H9 (cell line): ENCODE results near the gene TLDC2. TPM values are rescaled to one million over a fixed set of nuclear protein-coding genes. Genes with fewer than 3 reads are reported as not detected.
"Not testable (repeated sequence)": the region's sequence is repeated elsewhere in the genome, so short reads cannot be mapped to it uniquely, and the experiment has no call there.

Experiments used
- DNase-seq: peaks from one replicate; pipeline ENCODE4 v3.0.0-alpha.2; 2017
- H2AFZ ChIP-seq: one replicate; pipeline ENCODE4 v1.6.1; 2013; ENCODE audit warnings: mild to moderate bottlenecking, low read length, control low read depth, moderate library complexity
- H2AK5ac ChIP-seq: 2 replicates; pipeline ENCODE4 v1.6.1; 2013; ENCODE audit warnings: low read length, control low read depth, mixed read lengths; ENCODE audit not compliant: insufficient read length
- H2BK120ac ChIP-seq: one replicate; pipeline ENCODE4 v1.6.1; 2013; ENCODE audit warnings: low read depth, mild to moderate bottlenecking, low read length, control low read depth, inconsistent platforms; ENCODE audit not compliant: poor library complexity, severe bottlenecking
- H2BK12ac ChIP-seq: 2 replicates; pipeline ENCODE4 v1.6.1; 2013; ENCODE audit warnings: low read length, control low read depth, mixed read lengths, low read depth; ENCODE audit not compliant: insufficient read length
- H2BK15ac ChIP-seq: 2 replicates; pipeline ENCODE4 v1.6.1; 2013; ENCODE audit warnings: low read depth, low read length, control low read depth
- H2BK20ac ChIP-seq: one replicate; pipeline ENCODE4 v1.6.1; 2013; ENCODE audit warnings: low read depth, mild to moderate bottlenecking, low read length, control low read depth, inconsistent platforms; ENCODE audit not compliant: poor library complexity, severe bottlenecking
- H2BK5ac ChIP-seq: 2 replicates; pipeline ENCODE4 v1.6.1; 2013; ENCODE audit warnings: low read length, control low read depth, mixed read lengths; ENCODE audit not compliant: insufficient read length
- H3K14ac ChIP-seq: 2 replicates; pipeline ENCODE4 v1.6.1; 2013; ENCODE audit warnings: low read length, control low read depth; ENCODE audit not compliant: insufficient read depth
- H3K18ac ChIP-seq: 2 replicates; pipeline ENCODE4 v1.6.1; 2013; ENCODE audit warnings: low read depth, mild to moderate bottlenecking, mixed read lengths, low read length, control low read depth; ENCODE audit not compliant: insufficient read length
- H3K23ac ChIP-seq: 2 replicates; pipeline ENCODE4 v1.6.1; 2013; ENCODE audit warnings: low read length, control low read depth, mixed read lengths, low read depth; ENCODE audit not compliant: insufficient read length
- H3K23me2 ChIP-seq: 2 replicates; pipeline ENCODE4 v1.6.1; 2013; ENCODE audit warnings: low read depth, mild to moderate bottlenecking, mixed read lengths, low read length, control low read depth; ENCODE audit not compliant: insufficient read length, poor library complexity, severe bottlenecking
- H3K27ac ChIP-seq: 2 replicates; pipeline ENCODE4 v1.5.1; 2013; ENCODE audit warnings: low read length, control low read depth, mixed read lengths, low read depth; ENCODE audit not compliant: insufficient read length
- H3K27me3 ChIP-seq: 2 replicates; pipeline ENCODE4 v1.6.1; 2013; ENCODE audit warnings: low read length, control low read depth, inconsistent platforms; ENCODE audit not compliant: insufficient read depth
- H3K4ac ChIP-seq: 2 replicates; pipeline ENCODE4 v1.6.1; 2013; ENCODE audit warnings: low read depth, mild to moderate bottlenecking, control low read depth, inconsistent platforms, low read length, moderate library complexity
- H3K4me1 ChIP-seq: 2 replicates; pipeline ENCODE4 v1.6.1; 2013; ENCODE audit warnings: low read length, control low read depth, inconsistent platforms; ENCODE audit not compliant: insufficient read depth
- H3K4me2 ChIP-seq: 2 replicates; pipeline ENCODE4 v1.6.1; 2013; ENCODE audit warnings: low read length, control low read depth, mixed read lengths; ENCODE audit not compliant: insufficient read length, insufficient read depth
- H3K56ac ChIP-seq: 2 replicates; pipeline ENCODE4 v1.6.1; 2013; ENCODE audit warnings: low read depth, mild to moderate bottlenecking, mixed read lengths, low read length, control low read depth; ENCODE audit not compliant: insufficient read length
- H3K79me1 ChIP-seq: 2 replicates; pipeline ENCODE4 v1.6.1; 2013; ENCODE audit warnings: low read depth, mild to moderate bottlenecking, moderate library complexity, low read length, control low read depth, inconsistent platforms; ENCODE audit not compliant: insufficient read depth, poor library complexity, severe bottlenecking
- H3K79me2 ChIP-seq: 2 replicates; pipeline ENCODE4 v1.6.1; 2013; ENCODE audit warnings: low read length, control low read depth, inconsistent platforms; ENCODE audit not compliant: insufficient read depth
- H3K9ac ChIP-seq: 2 replicates; pipeline ENCODE4 v1.6.1; 2013; ENCODE audit warnings: low read length, control low read depth, mixed read lengths; ENCODE audit not compliant: insufficient read length; ENCODE audit errors: extremely low read depth
- H3K9me3 ChIP-seq: one replicate; pipeline ENCODE4 v1.6.1; 2013; ENCODE audit warnings: low read depth, low read length, inconsistent platforms; ENCODE audit not compliant: control insufficient read depth
- H3T11ph ChIP-seq: one replicate; pipeline ENCODE4 v1.6.1; 2013; ENCODE audit warnings: mild to moderate bottlenecking, low read length, control low read depth, inconsistent platforms
- H4K20me1 ChIP-seq: one replicate; pipeline ENCODE4 v1.6.1; 2013; ENCODE audit not compliant: control insufficient read depth, insufficient read length, insufficient read depth
- H4K5ac ChIP-seq: 2 replicates; pipeline ENCODE4 v1.6.1; 2013; ENCODE audit warnings: low read depth, mild to moderate bottlenecking, mixed read lengths, low read length, control low read depth; ENCODE audit not compliant: insufficient read length
- H4K8ac ChIP-seq: replicated peaks from 2 replicates; pipeline ENCODE4 v1.6.1; 2013; ENCODE audit warnings: low read length, control low read depth, mixed read lengths, low read depth; ENCODE audit not compliant: insufficient read length
- H4K91ac ChIP-seq: 2 replicates; pipeline ENCODE4 v1.6.1; 2013; ENCODE audit warnings: low read depth, mild to moderate bottlenecking, moderate library complexity, mixed read lengths, low read length, control low read depth; ENCODE audit not compliant: insufficient read length
- H3K27ac Mint-ChIP-seq, 3 experiments: 2 replicates in 2 of 3; 3 replicates in 1 of 3; pipeline ENCODE4 v1.8.0; 2020 to 2021; ENCODE audit warnings: mixed read lengths in 3 of 3, mild to moderate bottlenecking in 1 of 3, moderate library complexity in 1 of 3
- H3K27me3 Mint-ChIP-seq: 2 replicates; pipeline ENCODE4 v1.8.0; 2021; ENCODE audit warnings: low read depth, mild to moderate bottlenecking, moderate library complexity, mixed read lengths
- H3K36me3 Mint-ChIP-seq, 3 experiments: 2 replicates in 2 of 3; 3 replicates in 1 of 3; pipeline ENCODE4 v1.8.0; 2020 to 2021; ENCODE audit warnings: low read depth in 3 of 3, mixed read lengths in 3 of 3; ENCODE audit not compliant: insufficient read depth in 1 of 3
- H3K4me1 Mint-ChIP-seq, 2 experiments: 2 replicates each; pipeline ENCODE4 v1.8.0; 2020; ENCODE audit warnings: mixed read lengths in 2 of 2
- H3K4me3 Mint-ChIP-seq, 2 experiments: 2 replicates in 1 of 2; 3 replicates in 1 of 2; pipeline ENCODE4 v1.8.0; 2020 to 2021; ENCODE audit warnings: mild to moderate bottlenecking in 2 of 2, mixed read lengths in 2 of 2, moderate library complexity in 1 of 2
- H3K9me3 Mint-ChIP-seq, 2 experiments: 2 replicates in 1 of 2; 3 replicates in 1 of 2; pipeline ENCODE4 v1.8.0; 2020; ENCODE audit warnings: mild to moderate bottlenecking in 2 of 2, mixed read lengths in 2 of 2, moderate library complexity in 1 of 2
- CTCF ChIP-seq: fragments of 200-600 bp; sonication (generic); conservative IDR thresholded peaks from 3 replicates; pipeline ENCODE4 v1.8.0; 2021; ENCODE audit warnings: antibody characterized with exemption, mild to moderate bottlenecking
- WGBS: extraction: QIAGEN DNeasy Blood & Tissue Kit; methylation state at CpG from one replicate; pipeline ENCODE4 v1.1.7; 2013; ENCODE audit warnings: missing lambda C conversion rate, low lambda C conversion rate, mixed read lengths; ENCODE audit not compliant: insufficient read length; ENCODE audit errors: extremely low coverage; 5-methylcytosine and 5-hydroxymethylcytosine counted together
- total RNA-seq: library from RNA; stranded (reverse); gene quantifications from 2 replicates; pipeline ENCODE4 v1.2.1, GENCODE V29; 2021

The TLDC2 gene
- total RNA-seq, 1 experiment from 2014 or later = 0.11 TPM

DNA sequence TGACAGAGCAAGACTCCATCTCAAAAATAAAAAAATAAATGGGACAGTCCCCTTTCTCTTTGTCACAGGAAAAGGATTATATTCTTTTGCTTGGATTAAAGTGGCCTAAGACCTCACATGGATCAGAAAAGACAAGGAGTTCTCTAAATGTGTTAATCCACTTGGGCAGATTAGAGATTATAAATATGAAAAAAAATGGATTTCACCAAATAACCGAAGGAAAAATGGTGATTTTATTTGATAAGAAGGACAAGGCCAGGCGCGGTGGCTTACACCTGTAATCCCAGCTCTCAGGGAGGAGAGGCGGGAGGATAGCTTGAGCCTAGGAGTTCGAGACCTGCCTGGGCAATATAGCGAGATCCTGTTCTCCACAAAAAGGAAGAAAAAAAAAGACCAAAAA, 53.8 kb downstream of the TLDC2 start:
- H3K4me2 ChIP-seq = no peak overlapping the region
- H3K79me1 ChIP-seq = no peaks in the 10 kb centered on the region
- H3K27me3 ChIP-seq = no peaks in the 10 kb centered on the region; the same call in 1 of the 2 replicates
- H2BK120ac ChIP-seq = no peak overlapping the region
- no peaks in the 10 kb centered on the region for H3K9me3 ChIP-seq
- no peak overlapping the region for H4K91ac ChIP-seq
- H2BK20ac ChIP-seq = no peak overlapping the region
- no peak overlapping the region for H3K23ac ChIP-seq
- no peaks in the 10 kb centered on the region for H4K20me1 ChIP-seq
- no peaks in the 10 kb centered on the region for H3K27me3 Mint-ChIP-seq
- no peaks in the 10 kb centered on the region for H3K9me3 Mint-ChIP-seq
- no peak overlapping the region for H2BK15ac ChIP-seq
- H3K4me3 Mint-ChIP-seq = no peak overlapping the region
- no peak overlapping the region for H3K18ac ChIP-seq
- H3K4me1 ChIP-seq = no peaks in the 10 kb centered on the region
- no peaks in the 10 kb centered on the region for H3K23me2 ChIP-seq
- no CpG with 5 or more reads among the region's 6 CpGs for WGBS
- H3K27ac Mint-ChIP-seq = no peak overlapping the region
- no peak overlapping the region for H3T11ph ChIP-seq
- H4K8ac ChIP-seq = no peak overlapping the region
- H3K27ac ChIP-seq = no peak overlapping the region
- H4K5ac ChIP-seq = no peak overlapping the region
- no peak for TF ChIP-seq CTCF
- no peak overlapping the region for H3K14ac ChIP-seq
- H2AK5ac ChIP-seq = no peak overlapping the region
- no peaks in the 10 kb centered on the region; the same call in 1 of the 2 replicates for H3K79me2 ChIP-seq
- H2BK12ac ChIP-seq = no peak overlapping the region
- peaks cover under 1% of the 10 kb centered on the region in 2 experiments; a peak in 3 of 4 replicates for H3K4me1 Mint-ChIP-seq
- H2AFZ ChIP-seq = no peak overlapping the region
- H3K9ac ChIP-seq = no peak overlapping the region
- no peak overlapping the region for H3K4ac ChIP-seq
- no peak for DNase-seq
- H3K36me3 Mint-ChIP-seq = peaks cover 8 to 71% (median 69%) of the 10 kb centered on the region in 3 experiments; a peak in 5 of 7 replicates
- no peak overlapping the region for H3K56ac ChIP-seq
- no peak overlapping the region for H2BK5ac ChIP-seq

DNA sequence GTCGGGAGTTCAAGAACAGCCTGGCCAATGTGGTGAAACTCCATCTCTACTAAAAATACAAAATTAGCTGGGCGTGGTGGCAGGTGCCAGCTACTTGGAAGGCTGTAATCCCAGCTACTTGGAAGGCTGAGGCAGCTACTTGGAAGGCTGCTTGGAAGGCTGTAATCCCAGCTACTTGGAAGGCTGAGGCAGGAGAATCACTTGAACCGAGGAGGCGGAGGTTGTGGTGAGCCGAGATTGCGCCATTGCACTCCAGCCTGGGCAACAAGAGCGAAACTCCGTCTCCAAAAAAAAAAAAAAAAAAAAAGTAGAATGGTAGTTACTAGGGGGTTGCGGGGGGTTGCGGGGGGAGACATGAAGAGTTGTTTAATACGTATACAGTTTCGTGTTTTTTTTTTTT, 56.1 kb downstream of the TLDC2 start:
- peaks cover 11 to 65% (median 63%) of the 10 kb centered on the region in 3 experiments; a peak in 5 of 7 replicates for H3K36me3 Mint-ChIP-seq
- H3K14ac ChIP-seq, H3K4me1 ChIP-seq, H3T11ph ChIP-seq, H4K20me1 ChIP-seq, H3K23ac ChIP-seq, H3K9ac ChIP-seq, H4K5ac ChIP-seq, H3K4me3 Mint-ChIP-seq, H2BK12ac ChIP-seq, H3K27ac ChIP-seq, H3K9me3 ChIP-seq, DNase-seq, H3K27me3 ChIP-seq, H2AK5ac ChIP-seq, H2AFZ ChIP-seq, H3K4me2 ChIP-seq, H3K9me3 Mint-ChIP-seq, H3K27ac Mint-ChIP-seq, H3K4me1 Mint-ChIP-seq, H4K8ac ChIP-seq, H3K23me2 ChIP-seq, H3K79me1 ChIP-seq, H2BK120ac ChIP-seq, H3K27me3 Mint-ChIP-seq, H3K18ac ChIP-seq, H2BK5ac ChIP-seq, H2BK15ac ChIP-seq, H3K79me2 ChIP-seq, H2BK20ac ChIP-seq, H4K91ac ChIP-seq, H3K4ac ChIP-seq, H3K56ac ChIP-seq: not testable (repeated sequence)
- no CpG with 5 or more reads among the region's 12 CpGs for WGBS
